Mucosa of stomach (tissue), 1 donor: ENCODE results near the gene WRAP73.
"Not testable (repeated sequence)": the region's sequence is repeated elsewhere in the genome, so short reads cannot be mapped to it uniquely, and the experiment has no call there.

Experiments used
- H3K27me3 ChIP-seq: one replicate; pipeline ENCODE4 v1.7.0; 2013; ENCODE audit warnings: mild to moderate bottlenecking, low read length; ENCODE audit not compliant: control insufficient read depth, insufficient read depth
- H3K36me3 ChIP-seq: one replicate; pipeline ENCODE4 v1.7.0; 2013; ENCODE audit warnings: low read length; ENCODE audit not compliant: control insufficient read depth, insufficient read depth
- H3K4me1 ChIP-seq: one replicate; pipeline ENCODE4 v1.7.0; 2013; ENCODE audit warnings: mild to moderate bottlenecking, low read length; ENCODE audit not compliant: control insufficient read depth, insufficient read depth
- H3K4me3 ChIP-seq: one replicate; pipeline ENCODE4 v1.7.0; 2013; ENCODE audit warnings: low read length
- H3K9ac ChIP-seq: one replicate; pipeline ENCODE4 v1.7.0; 2013; ENCODE audit warnings: mild to moderate bottlenecking, low read length, moderate library complexity
- H3K9me3 ChIP-seq: one replicate; pipeline ENCODE4 v1.7.0; 2013; ENCODE audit warnings: mild to moderate bottlenecking, low read length, moderate library complexity; ENCODE audit not compliant: control insufficient read depth
- donor health status: Pancreatic carcinoma.

The WRAP73 gene

DNA sequence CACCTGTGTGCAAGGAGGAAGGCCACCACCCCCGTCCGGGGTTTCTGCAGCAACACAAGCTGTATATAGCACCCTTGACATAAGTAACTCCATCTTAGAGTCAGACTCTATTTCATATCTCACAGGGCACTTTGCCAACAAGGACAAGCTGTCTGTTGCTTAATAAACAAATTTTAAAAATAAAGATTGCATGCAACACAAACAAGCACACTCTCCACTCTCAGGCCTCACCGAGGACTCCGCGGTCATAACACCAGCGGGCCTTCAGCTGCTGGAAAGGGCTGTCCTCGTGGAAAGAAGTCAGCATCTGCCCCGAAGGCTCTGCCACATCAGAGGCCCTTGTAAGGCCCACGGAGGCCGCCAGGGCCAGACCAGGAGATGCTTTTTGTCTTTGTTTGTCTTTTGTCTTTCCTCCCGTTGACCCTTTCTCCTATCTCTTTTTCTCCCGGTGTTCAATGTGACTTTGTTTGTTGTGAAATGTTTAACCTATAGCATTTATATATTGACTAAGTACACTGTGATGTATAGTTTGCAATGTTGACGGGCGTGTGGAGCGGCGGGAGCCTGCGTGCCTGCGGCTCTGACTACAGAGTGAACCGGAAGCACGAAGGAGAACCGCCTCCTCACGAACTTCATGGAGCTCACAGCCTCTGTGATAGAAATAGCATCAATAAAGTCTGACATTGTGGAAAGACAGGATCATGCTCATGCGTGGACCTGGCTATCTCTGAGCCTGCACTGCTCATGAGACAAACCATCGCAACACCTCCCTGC lies 62.7 kb downstream of the WRAP73 start:
- Histone ChIP-seq H3K36me3 (no peaks in the 10 kb centered on the region), H3K4me1 (peaks cover 16% of the 10 kb centered on the region), H3K27me3 (peaks cover 11% of the 10 kb centered on the region), H3K4me3 (no peak overlapping the region), H3K9ac (no peak overlapping the region), H3K9me3 (no peaks in the 10 kb centered on the region)

DNA sequence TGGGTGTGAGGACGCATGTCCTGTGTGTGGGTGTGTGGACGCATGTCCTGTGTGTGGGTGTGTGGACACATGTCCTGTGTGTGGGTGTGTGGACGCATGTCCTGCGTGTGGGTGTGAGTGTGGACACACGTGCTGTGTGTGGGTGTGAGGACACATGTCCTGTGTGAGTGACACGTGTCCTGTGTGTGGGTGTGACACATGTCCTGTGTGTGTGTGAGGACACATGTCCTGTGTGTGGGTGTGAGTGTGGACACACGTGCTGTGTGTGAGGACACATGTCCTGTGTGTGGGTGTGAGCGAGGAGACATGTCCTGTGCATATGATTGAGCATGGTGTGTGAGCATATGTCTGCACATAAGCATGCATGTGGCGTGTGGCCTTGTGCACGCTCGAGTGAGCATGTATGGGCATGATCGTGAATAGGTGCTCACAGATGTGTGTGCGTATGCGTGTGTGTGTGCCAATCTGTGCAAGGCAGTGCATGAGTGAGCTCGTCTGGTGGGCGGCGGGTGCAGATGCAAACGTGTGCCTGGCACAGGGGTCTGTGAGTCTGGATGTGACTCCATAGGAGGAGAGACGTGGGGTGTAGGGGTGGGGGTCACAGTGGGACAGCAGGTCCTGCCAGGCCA lies 63.8 kb downstream of the WRAP73 start:
- Histone ChIP-seq H3K27me3 (peaks cover 11% of the 10 kb centered on the region), H3K36me3 (no peaks in the 10 kb centered on the region)

DNA sequence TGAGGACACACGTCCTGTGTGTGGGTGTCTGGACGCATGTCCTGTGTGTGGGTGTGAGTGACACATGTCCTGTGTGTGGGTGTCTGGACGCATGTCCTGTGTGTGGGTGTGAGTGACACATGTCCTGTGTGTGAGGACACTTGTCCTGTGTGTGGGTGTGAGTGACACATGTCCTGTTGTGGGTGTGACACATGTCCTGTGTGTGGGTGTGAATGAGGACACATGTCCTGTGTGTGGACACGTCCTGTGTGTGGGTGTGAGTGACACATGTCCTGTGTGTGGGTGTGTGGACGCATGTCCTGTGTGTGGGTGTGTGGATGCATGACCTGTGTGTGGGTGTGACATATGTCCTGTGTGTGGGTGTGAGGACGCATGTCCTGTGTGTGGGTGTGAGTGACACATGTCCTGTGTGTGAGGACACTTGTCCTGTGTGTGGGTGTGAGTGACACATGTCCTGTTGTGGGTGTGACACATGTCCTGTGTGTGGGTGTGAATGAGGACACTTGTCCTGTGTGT lies 64.5 kb downstream of the WRAP73 start:
- H3K4me3 ChIP-seq, H3K36me3 ChIP-seq, H3K9ac ChIP-seq, H3K9me3 ChIP-seq: not testable (repeated sequence)
- H3K4me1 ChIP-seq = peaks cover 10% of the 10 kb centered on the region
- peaks cover 11% of the 10 kb centered on the region for H3K27me3 ChIP-seq

More for the DNA sequence above, 63.8 kb downstream of the WRAP73 start:
- no peak overlapping the region for H3K4me3 ChIP-seq
- no peak overlapping the region for H3K9ac ChIP-seq
- H3K9me3 ChIP-seq = no peaks in the 10 kb centered on the region
- peaks cover 16% of the 10 kb centered on the region for H3K4me1 ChIP-seq

DNA sequence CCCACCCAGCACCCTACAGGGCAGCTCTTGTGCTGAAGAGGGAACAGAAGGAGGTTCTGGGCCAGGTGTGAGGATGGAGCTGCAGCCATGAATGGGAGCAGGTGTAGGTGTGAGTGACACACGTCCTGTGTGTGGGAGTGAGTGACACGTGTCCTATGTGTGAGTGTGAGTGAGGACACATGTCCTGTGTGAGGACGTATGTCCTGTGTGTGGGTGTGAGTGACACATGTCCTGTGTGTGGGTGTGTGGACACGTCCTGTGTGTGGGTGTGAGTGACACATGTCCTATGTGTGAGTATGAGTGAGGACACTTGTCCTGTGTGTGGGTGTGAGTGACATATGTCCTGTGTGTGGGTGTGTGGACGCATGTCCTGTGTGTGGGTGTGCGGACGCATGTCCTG lies 65.0 kb downstream of the WRAP73 start:
- Histone ChIP-seq H3K27me3 (peaks cover 7% of the 10 kb centered on the region), H3K4me3 (no peak overlapping the region), H3K9ac (no peak overlapping the region), H3K9me3 (no peaks in the 10 kb centered on the region), H3K36me3 (no peaks in the 10 kb centered on the region), H3K4me1 (peaks cover 5% of the 10 kb centered on the region)

DNA sequence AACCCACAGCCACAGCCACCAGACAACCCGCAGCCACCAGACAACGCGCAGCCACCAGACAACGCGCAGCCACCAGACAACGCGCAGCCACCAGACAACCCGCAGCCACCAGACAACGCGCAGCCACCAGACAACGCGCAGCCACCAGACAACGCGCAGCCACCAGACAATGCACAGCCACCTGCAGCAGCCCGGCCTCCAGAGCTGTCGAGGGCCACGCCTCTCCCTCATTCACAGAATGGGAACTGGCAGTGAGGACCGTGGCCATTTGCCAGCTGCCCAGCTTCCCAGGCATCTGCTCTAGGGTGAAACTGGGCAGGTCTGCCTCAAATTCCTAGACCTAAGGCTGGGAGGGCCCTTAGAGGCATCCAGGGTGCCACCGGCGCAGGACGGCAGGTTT lies 66.2 kb downstream of the WRAP73 start:
- not testable (repeated sequence) for H3K4me3 ChIP-seq

DNA sequence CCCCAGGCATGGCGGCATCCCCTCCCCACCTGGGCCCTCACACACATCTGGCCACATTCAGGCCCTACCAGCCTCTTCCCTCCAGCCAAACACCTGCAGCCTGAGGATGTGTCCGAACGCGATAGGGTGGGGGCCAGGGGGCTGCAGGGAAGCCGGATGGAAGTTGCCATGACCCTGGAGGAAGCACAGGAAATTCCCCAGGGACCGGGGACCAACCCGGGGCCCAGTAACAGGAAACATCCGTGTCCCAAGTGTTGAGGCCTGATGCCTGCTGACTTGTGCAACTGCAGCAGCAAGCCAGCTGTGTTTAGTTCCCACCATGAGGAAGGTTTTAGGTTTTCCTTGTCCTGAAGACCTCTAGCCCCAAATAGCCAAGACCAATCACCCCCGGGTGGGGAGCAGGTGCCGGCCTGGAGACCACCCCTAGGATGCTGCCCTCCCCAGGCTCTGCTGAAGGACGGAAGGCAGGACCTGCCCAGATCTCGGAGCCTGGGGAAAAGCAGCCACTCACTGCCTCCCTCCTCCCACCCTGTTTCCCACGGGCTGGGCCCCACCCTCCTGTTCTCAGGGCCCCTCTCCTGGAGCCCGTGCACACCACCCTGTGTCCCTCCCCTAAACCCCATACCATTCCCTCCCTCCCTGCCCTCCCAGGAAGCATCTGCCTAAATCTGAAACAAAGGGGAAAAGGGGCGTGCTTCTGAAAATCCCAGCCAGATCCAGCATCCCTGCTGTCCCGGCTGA lies 68.4 kb downstream of the WRAP73 start:
- H3K9ac ChIP-seq = no peak overlapping the region
- H3K4me1 ChIP-seq = no peaks in the 10 kb centered on the region

More for the DNA sequence above, 66.2 kb downstream of the WRAP73 start:
- H3K4me1 ChIP-seq, H3K36me3 ChIP-seq, H3K27me3 ChIP-seq, H3K9me3 ChIP-seq, H3K9ac ChIP-seq: not testable (repeated sequence)

More for the DNA sequence above, 68.4 kb downstream of the WRAP73 start:
- H3K36me3 ChIP-seq = no peaks in the 10 kb centered on the region
- no peaks in the 10 kb centered on the region for H3K9me3 ChIP-seq
- no peaks in the 10 kb centered on the region for H3K27me3 ChIP-seq
- no peak overlapping the region for H3K4me3 ChIP-seq
